Brain microvascular endothelial cell (primary cell): ENCODE measurements around the gene C18orf63.
"Not testable (repeated sequence)": the region's sequence is repeated elsewhere in the genome, so short reads cannot be mapped to it uniquely, and the experiment has no call there.

Source experiments
- DNase-seq: peaks from one replicate; pipeline ENCODE4 v3.0.0-alpha.2; 2020
- H3K27ac ChIP-seq: fragments of 250-450 bp; sonication (Bioruptor Pico); 2 replicates; pipeline ENCODE4 v1.5.1; 2020; ENCODE audit warnings: mild to moderate bottlenecking, moderate library complexity
- H3K27me3 ChIP-seq: fragments of 250-450 bp; sonication (Bioruptor Pico); replicated peaks from 2 replicates; pipeline ENCODE4 v1.5.1; 2020; ENCODE audit warnings: mild to moderate bottlenecking
- H3K36me3 ChIP-seq: fragments of 250-450 bp; sonication (Bioruptor Pico); replicated peaks from 2 replicates; pipeline ENCODE4 v1.5.1; 2020; ENCODE audit warnings: mild to moderate bottlenecking
- H3K4me3 ChIP-seq: 2 replicates; pipeline ENCODE4 v1.5.1; 2011; ENCODE audit warnings: low read depth, mild to moderate bottlenecking, control low read depth, low read length, moderate library complexity
- CTCF ChIP-seq: IDR thresholded peaks from 2 replicates; pipeline ENCODE4 v1.5.1; 2011; ENCODE audit warnings: low read depth, mild to moderate bottlenecking, moderate library complexity, low read length, control low read depth, inconsistent platforms; ENCODE audit errors: missing control alignments
- in situ Hi-C: cut with HindIII; loops from 2 replicates; pipeline ENCODE4 v1.10.0; 2017; ENCODE audit warnings: low sequenced_read_pairs, low pct_ligation_motif_present

C18orf63 gene

DNA sequence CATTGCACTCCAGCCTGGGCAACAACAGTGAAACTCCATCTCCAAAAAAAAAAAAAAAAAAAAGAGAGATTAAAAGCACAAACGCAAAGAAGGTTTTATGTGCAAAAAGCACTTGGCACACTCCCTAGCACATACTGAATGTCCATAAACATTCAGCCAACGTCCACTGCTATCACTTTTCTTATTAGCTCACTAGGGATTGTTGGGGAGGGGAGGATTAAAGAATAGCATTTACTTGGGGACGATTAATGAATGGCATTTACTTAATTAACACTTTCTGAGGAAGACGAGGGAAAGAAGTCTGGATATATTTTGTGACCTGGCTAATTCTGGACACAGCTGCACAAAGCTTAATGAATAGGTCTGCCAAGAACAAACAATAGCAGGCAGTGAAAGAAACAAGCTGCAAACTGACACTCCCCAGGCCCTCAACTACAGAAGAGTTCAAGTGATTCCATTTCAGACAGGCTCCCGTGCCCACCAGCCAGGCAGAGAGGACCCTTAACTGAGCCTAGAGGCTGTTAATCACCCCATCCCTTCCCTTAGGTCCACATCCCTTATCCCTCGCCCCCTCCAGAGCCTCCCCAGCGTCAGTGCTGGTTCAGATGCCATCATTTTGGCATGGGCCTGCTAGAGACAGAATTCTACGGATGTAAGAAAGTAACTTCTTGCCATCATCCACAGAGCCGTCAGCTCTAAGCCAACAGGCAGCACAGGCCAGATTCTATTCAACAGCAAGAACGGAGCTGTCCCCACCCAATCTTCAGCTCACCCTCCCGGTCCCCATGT, 31.3 kb upstream of the C18orf63 start:
- no peak for TF ChIP-seq CTCF
- no peaks in the 10 kb centered on the region for H3K36me3 ChIP-seq
- in situ Hi-C loops: no loop called here
- no peaks in the 10 kb centered on the region for H3K27me3 ChIP-seq
- DNase-seq: no peak
- no peak overlapping the region for H3K27ac ChIP-seq
- H3K4me3 ChIP-seq: no peak overlapping the region

- DNase-seq: no peak
- in situ Hi-C loops: no loop called here
- Histone ChIP-seq H3K27ac (no peak overlapping the region), H3K36me3 (no peaks in the 10 kb centered on the region), H3K27me3 (no peaks in the 10 kb centered on the region), H3K4me3 (no peak overlapping the region)
- no peak for TF ChIP-seq CTCF
Measured at GRCh38 chr18:74284980-74285355, 30.7 kb upstream of the C18orf63 start.

DNA sequence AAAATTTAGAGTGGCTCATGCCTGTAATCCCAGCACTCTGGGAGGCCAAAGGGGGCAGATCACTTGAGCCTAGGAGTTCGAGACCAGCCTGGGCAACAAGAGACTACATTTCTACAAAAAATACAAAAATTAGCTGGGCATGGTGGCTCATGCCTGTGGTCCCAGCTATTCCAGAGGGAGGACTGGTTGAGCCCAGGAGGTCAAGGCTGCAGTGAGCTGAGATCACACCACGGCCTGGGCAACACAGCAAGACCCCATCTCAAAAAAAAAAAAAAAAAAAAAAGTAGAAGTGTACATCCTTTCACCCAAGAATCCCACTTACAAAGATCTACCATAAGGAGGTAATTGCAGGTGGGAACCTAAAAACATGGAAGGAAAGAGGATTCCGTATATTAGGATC, 30.1 kb upstream of the C18orf63 start:
- H3K4me3 ChIP-seq, H3K27me3 ChIP-seq, DNase-seq, H3K27ac ChIP-seq, H3K36me3 ChIP-seq, in situ Hi-C loops: not testable (repeated sequence)

DNA sequence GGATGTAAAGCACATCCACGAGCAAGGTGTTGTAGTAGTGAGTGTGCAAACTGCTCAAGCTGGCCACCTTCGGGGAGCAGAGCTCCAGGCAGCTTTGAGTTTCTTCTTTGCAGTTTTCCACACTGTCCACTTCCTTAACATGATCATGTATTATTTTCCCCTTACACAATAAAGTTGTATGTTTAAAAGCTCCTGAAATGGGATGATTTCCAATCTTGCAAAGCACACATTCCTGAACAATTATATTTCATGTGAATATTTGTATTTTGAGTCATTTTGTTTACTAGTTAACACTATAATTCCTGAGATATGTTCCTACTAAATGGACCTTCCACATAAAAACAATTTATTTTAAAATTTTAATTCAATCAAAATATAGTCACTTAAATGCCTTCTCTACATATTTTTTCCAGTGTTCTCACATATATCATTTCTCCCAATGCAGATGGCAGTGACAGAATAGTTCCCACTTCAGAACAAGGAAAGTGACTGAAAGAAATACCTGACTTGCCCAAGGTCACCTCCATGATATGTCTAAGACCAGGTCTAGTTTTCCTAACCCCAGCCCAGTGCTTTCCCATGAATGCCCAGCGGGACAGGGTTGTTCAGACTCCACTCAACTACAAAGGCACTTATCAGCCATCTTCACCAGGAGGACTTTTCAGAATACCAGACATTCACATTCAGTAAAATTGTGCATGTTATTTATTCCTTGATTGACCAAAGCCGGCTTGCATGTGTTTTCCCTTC, 29.4 kb upstream of the C18orf63 start:
- TF ChIP-seq CTCF: no peak
- no peak for DNase-seq
- no peaks in the 10 kb centered on the region for H3K36me3 ChIP-seq
- no peak overlapping the region for H3K4me3 ChIP-seq
- in situ Hi-C loops: no loop called here
- no peaks in the 10 kb centered on the region for H3K27me3 ChIP-seq
- H3K27ac ChIP-seq: no peak overlapping the region

DNA sequence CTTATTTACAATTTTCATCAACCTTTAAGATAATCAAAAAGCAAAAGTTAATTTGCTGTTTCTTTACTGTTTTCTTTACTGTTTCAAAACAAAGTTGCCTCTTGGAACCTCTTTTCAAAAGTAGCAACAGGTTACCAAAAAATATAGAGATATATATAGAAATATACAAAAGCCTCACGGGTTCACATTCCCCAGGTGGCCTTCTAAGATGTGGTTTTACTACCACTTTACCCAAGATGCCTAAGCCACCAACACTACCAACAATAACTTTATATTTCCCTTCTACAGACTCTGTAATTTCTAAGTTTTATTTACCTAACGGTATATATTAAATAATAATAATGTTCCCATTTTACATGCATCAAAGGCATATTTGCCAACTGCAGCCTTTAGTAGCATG, 28.8 kb upstream of the C18orf63 start:
- no peaks in the 10 kb centered on the region for H3K36me3 ChIP-seq
- H3K27ac ChIP-seq: no peak overlapping the region
- DNase-seq: no peak
- in situ Hi-C loops: no loop called here
- H3K27me3 ChIP-seq: no peaks in the 10 kb centered on the region
- H3K4me3 ChIP-seq: no peak overlapping the region
- no peak for TF ChIP-seq CTCF

DNA sequence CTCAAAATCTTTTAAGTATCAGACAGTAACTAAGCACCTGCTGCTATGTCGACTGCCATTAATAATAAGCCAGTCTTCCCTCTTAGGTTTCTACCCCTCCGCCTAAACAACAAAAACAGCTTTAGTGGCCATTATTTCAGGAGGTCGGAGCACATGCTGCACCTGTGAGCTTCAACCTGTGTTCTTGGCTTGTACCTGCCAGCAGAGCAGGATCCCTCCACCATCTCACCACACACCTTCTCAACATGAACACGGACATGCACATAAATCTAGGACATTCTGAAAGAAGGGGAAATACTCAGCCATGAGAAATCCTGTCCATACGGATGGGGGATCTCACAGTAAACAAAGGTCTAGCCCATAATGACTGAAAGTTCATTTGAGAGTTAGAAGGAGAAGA, 27.6 kb upstream of the C18orf63 start:
- H3K27ac ChIP-seq: no peak overlapping the region
- H3K36me3 ChIP-seq: no peaks in the 10 kb centered on the region
- DNase-seq: no peak
- in situ Hi-C loops: no loop called here
- H3K4me3 ChIP-seq: no peak overlapping the region
- TF ChIP-seq CTCF: no peak
- no peaks in the 10 kb centered on the region for H3K27me3 ChIP-seq
